HG03575 (cell line): ENCODE results near the gene LYRM4.

Experiments
- ATAC-seq: cut with Tn5 transposase; IDR thresholded peaks from one replicate; pipeline ENCODE4 v1.9.1; 2021; ENCODE audit not compliant: unreplicated experiment, insufficient number of reproducible peaks, low FRiP score; ENCODE audit errors: extremely low read depth

The LYRM4 gene

DNA sequence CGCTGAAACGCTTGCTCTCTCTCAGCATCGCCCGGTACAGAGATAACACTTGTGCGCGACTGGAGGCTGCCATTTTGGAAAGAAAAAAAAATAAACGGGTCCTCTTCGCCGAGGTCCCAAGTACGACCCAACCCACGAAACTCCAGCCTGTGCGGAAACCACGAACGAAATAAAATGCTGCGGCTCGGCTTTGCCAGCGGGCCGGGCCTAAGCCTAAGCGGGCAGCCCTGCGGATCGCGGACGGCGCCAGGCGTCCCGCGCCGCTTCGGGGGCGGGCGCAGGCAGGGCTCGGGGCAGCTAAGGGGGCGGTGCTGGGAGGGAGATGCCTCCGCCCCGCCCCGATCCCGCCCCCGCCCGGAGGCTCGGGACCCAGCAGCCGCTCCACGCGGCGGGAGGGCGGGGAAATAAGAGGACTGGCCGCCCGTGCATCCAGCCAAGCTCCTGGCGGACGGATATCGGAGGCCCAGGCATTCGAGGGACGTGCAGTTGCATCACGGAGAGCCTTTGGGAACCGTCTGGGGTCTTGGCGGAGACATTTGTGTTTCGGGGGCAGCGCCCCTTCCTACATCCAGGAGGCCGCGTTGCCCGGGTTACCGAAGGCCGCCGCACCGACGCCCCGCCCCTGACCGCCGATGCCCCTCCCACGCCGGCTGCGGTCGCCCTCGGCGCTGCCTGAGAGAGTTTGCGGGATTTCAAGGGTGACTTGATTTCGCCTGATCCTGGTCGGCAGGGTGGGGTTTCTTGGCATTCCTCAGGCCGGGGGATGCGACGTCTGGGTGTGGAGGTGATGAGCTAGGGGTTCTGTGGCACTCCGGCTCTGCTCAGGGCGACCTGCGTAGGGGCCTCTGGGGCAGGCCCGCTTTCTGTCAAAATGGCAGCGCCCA is at the start of gene LYRM4, which contains the start of gene FARS2:
Gene LYRM4 (minus strand): TSS at position 290 of the 884 bp plus-strand sequence. CDS start 217 bp downstream, at position 73.
Gene FARS2 (plus strand): TSS at position 853 of the 884 bp plus-strand sequence.
- peak; percentile 29 for ATAC-seq

DNA sequence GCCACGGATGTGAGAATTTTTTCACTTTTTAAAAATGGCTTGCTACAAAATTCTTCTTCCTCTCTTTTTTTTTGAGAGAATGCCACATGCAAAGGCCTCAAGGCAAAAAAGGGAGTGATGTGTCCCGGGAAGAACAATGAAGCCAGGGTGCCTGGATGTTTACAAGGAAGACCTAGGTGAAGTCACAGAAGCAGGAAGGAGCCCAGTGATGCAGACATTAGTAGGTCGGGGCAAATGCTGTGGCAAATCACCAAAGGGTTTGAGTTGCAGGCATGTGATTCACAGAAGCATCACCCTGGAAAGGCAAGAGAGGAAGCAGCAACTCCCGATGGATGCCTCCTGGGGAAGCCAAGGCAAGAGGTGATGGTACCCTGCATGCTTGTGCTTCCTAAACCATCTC is 47.3 kb upstream of the LYRM4 start:
- ATAC-seq = no peak

DNA sequence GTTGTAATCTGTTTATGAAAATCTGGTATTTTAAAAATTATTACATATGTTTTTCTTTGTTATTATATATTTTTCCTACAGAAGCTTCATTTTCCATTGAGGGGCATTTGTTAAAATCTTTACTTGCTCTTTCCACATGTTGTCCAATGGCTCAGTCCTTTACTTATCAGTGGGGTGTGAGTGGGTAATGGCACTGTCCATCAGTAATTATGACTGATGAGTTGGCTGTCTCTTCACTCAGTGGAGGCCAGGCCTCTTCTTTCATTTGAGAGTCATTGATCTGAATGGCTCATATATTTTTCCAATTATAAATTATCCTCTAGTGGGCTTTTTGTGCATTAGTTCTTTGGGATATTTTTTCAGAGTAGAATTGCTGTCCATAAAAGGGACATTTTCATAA is 46.3 kb upstream of the LYRM4 start:
- ATAC-seq = no peak

DNA sequence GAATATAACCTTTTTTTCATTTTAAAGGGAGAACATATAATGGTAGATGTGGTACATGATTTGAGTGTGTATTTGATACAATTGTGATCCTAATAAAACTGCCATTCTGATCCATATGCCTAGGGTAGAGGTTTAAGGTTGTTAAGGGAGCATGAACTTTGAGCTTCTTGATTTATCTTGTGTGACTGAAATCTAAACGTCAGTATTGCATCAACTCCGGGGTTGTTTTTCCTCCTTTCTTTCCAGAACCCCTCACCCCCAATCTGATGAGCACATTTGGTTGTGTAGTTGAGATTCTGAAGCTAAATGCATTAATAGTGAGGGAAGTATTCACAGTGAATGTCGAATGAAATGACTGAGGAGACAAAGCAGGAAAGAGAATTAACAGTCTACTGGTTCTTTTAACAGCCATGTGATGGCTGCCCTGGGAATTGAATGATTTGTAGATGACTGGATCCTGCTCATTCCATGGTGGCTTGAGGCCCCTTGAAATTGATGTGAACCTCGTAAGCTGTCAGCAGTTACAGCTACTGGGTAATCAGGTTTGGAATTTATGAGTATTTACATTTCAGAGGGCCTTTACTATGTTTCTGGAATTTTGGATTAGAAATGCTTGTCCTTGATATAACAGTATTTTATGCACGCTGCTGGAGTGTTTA is 45.3 kb upstream of the LYRM4 start:
- no peak for ATAC-seq

- no peak for ATAC-seq
Observed at GRCh38 chr6:5303682-5304081, 42.9 kb upstream of the LYRM4 start.

- no peak for ATAC-seq
Observed at GRCh38 chr6:5302995-5303622, 42.4 kb upstream of the LYRM4 start.

GRCh38 chr6:5302220-5302946 is 41.6 kb upstream of the LYRM4 start:
- ATAC-seq = peak; percentile 64

GRCh38 chr6:5300206-5300764 is 39.5 kb upstream of the LYRM4 start:
- no peak for ATAC-seq

- ATAC-seq = no peak
Observed at GRCh38 chr6:5295623-5296022, 34.9 kb upstream of the LYRM4 start.

- no peak for ATAC-seq
Observed at GRCh38 chr6:5294392-5295211, 33.9 kb upstream of the LYRM4 start.

DNA sequence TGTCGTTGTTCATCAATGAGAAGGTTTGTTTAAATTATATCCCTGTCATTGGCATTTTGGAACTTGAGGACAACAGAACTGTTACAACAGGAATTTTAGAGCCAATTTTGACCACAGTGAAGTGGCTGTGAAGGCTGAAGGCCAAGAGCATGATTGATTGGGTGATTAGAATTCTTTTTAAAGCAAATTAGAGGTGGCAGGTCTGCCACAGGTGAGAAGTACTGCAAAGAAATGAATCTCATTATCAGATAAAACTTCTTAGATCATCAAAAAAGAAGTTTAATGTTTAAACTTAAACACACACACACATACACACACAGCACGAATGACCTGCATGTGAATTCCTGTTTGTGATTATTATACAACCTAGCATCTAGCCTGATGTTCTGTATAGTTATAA is 32.9 kb upstream of the LYRM4 start:
- no peak for ATAC-seq

DNA sequence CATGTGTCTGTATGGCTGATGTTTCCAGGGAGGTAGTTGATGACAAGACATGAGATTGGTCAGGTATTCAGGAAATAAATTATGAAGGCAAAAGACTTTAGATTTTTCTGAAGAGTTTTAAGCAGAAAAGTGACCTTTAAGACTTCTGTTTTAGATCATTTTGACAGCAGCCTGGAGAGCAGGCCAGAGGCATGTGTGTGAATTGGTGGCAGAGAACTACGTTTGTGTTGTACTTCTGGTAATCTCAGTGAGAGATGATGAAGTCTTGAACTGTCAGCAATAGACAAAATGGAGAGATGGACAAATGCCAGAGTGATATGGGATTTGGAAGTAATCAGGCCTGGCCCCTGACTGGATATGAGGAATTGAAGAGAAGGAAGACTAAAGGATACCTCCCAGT is 31.4 kb upstream of the LYRM4 start:
- no peak for ATAC-seq

GRCh38 chr6:5290500-5290899 is 29.8 kb upstream of the LYRM4 start:
- no peak for ATAC-seq

DNA sequence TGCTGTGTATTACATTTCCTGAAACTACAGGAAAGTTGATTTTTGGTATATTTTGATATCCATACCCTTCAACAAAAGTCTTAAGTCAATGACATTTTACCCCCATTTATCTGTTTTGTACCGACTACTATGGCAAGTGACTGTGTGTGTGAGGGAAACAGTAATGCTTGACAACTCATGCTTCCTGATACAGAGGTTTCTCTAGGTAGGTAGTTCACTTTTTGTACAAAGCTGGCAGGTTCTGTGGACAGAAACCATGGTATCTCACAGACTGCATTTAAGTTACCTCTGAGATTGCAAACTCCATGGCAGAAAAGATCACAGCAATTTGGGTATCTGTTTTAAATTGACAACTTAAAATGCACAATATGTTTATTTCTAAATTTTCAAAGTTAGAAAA is 29.3 kb upstream of the LYRM4 start:
- ATAC-seq = no peak

DNA sequence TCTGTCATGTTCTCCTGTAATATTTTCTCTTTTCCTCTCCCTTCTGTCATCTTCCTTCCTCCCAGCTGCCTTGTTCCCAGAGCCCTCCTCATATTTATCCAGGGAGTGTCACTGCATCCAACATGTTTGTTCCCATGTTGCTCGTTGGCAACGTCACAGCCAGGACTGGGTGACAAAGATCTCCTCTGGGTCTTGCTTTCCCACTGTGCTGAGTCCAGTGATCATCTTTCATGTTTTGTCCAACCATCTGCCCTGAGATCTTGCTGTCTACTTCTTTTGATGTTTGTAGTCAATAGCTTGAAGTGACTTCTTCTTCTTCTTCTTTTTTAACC is 27.2 kb upstream of the LYRM4 start:
- no peak for ATAC-seq

DNA sequence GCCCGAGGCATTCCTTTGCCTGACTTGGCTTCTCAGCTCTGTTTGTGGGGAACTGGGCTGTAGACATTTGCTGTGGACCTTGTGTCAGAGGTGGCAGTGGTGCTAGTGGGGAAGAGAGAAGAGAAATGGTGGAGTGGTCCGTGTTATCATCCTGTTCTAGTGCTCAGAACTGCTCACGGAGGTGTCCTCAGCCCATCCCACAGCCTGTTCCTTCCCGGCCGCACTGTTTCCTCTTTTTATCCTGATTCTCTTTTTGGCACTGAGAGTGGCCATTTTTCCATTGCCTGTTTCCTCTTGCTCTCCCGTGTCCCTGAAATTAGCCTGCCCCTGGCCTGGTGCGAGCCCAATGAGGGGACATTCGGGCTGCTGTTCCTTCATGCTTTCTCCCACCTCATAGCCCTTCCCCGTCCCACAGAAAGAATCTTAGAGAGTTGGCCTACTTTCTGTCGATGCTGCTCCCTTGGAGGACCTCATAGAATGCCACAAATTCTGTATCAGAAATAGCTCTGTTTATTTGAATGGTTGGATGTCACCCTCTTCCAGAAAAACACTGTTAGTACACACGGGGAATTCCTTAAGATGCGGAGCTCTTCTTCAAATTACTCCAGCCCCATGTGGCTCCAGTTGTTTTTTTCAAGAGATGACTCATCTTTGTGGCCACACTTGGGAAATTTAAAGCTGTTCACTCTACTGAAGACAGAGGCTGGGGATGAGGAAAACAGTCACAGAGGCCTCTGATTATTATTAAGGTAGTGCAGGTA is 26.6 kb upstream of the LYRM4 start:
- ATAC-seq = no peak

GRCh38 chr6:5286780-5287179 is 26.0 kb upstream of the LYRM4 start:
- no peak for ATAC-seq

- no peak for ATAC-seq
Observed at GRCh38 chr6:5285526-5285925, 24.8 kb upstream of the LYRM4 start.
